ENCODE results near the gene MSRB3. TPM values are rescaled to one million over a fixed set of nuclear protein-coding genes. Genes with fewer than 3 reads are reported as not detected.

Gene MSRB3
- total RNA-seq, 1 experiment from 2014 or later, result 1.8 TPM

GRCh38 chr12:65325183-65325582 is 46.7 kb downstream of the MSRB3 start:
- POLR2A ChIA-PET, result no interaction called here
- Mint-ChIP-seq H3K9me3 (no peaks in the 10 kb centered on the region), H3K27me3 (ENCODE audit: low read depth) (no peaks in the 10 kb centered on the region), H3K4me1 (peaks cover 3% of the 10 kb centered on the region; the same call in 1 of the 2 replicates), H3K36me3 (no peaks in the 10 kb centered on the region), H3K27ac (no peak overlapping the region), H3K4me3 (no peak overlapping the region)
- DNase-seq (ENCODE audit: low spot score) (no peak), ATAC-seq (peak; percentile 50)
- CTCF ChIA-PET, result no interaction called here
- TF ChIP-seq ELF4 (CRISPR knock-in tag; IDR thresholded peaks at IDR 0.05; ENCODE audit: low read depth) (no peak), CTCF (IDR thresholded peaks at IDR 0.05) (no peak), NFE2L1 (CRISPR knock-in tag; IDR thresholded peaks at IDR 0.05) (no peak)

GRCh38 chr12:65326616-65327015 is 48.1 kb downstream of the MSRB3 start:
- H3K36me3 Mint-ChIP-seq, result no peaks in the 10 kb centered on the region
- ChIA-PET POLR2A (no interaction called here), CTCF (no interaction called here)
- no peaks in the 10 kb centered on the region for H3K27me3 Mint-ChIP-seq (ENCODE audit: low read depth)
- no peak overlapping the region for H3K27ac Mint-ChIP-seq
- H3K9me3 Mint-ChIP-seq, result no peaks in the 10 kb centered on the region
- ATAC-seq (no peak), DNase-seq (ENCODE audit: low spot score) (no peak)
- TF ChIP-seq PREB (CRISPR knock-in tag; IDR thresholded peaks at IDR 0.05; ENCODE audit: borderline replicate concordance), result no peak
- no peak for TF ChIP-seq SMAD4 (CRISPR knock-in tag; IDR thresholded peaks at IDR 0.05)
- TF ChIP-seq USF1 (CRISPR knock-in tag; IDR thresholded peaks at IDR 0.05), result no peak
- no peak for TF ChIP-seq ETV6 (CRISPR knock-in tag; IDR thresholded peaks at IDR 0.05)
- H3K4me3 Mint-ChIP-seq, result no peak overlapping the region
- no peaks in the 10 kb centered on the region for H3K4me1 Mint-ChIP-seq

GRCh38 chr12:65327207-65328076 is 49.0 kb downstream of the MSRB3 start:
- H3K9me3 Mint-ChIP-seq, result no peaks in the 10 kb centered on the region
- no peak overlapping the region for H3K4me3 Mint-ChIP-seq
- ATAC-seq (no peak), DNase-seq (ENCODE audit: low spot score) (no peak)
- H3K36me3 Mint-ChIP-seq, result no peaks in the 10 kb centered on the region
- H3K27me3 Mint-ChIP-seq (ENCODE audit: low read depth), result no peaks in the 10 kb centered on the region
- H3K4me1 Mint-ChIP-seq, result no peaks in the 10 kb centered on the region
- TF ChIP-seq TCF7 (CRISPR knock-in tag; IDR thresholded peaks at IDR 0.05; ENCODE audit: low read depth) (no peak), GABPB1 (CRISPR knock-in tag; IDR thresholded peaks at IDR 0.05) (peak; percentile 74)
- no peak overlapping the region for H3K27ac Mint-ChIP-seq
- POLR2A ChIA-PET, result no interaction called here
- CTCF ChIA-PET, result no interaction called here

GRCh38 chr12:65329721-65330120 is 51.2 kb downstream of the MSRB3 start:
- no peak for DNase-seq (ENCODE audit: low spot score)
- no peaks in the 10 kb centered on the region for H3K27me3 Mint-ChIP-seq (ENCODE audit: low read depth)
- no peak overlapping the region for H3K4me3 Mint-ChIP-seq
- no peak overlapping the region for H3K27ac Mint-ChIP-seq
- ChIA-PET CTCF (no interaction called here), POLR2A (no interaction called here)
- no peaks in the 10 kb centered on the region for H3K4me1 Mint-ChIP-seq
- H3K36me3 Mint-ChIP-seq, result no peaks in the 10 kb centered on the region
- ATAC-seq, result no peak
- no peaks in the 10 kb centered on the region for H3K9me3 Mint-ChIP-seq
- TF ChIP-seq MLX (CRISPR knock-in tag; IDR thresholded peaks at IDR 0.05), result no peak
- no peak for TF ChIP-seq ESRRA (CRISPR knock-in tag; IDR thresholded peaks at IDR 0.05; ENCODE audit: borderline replicate concordance)
- TF ChIP-seq ETV6 (CRISPR knock-in tag; IDR thresholded peaks at IDR 0.05), result no peak
- TF ChIP-seq ZBTB43 (CRISPR knock-in tag; IDR thresholded peaks at IDR 0.05), result no peak
- no peak for TF ChIP-seq SMAD3 (CRISPR knock-in tag; IDR thresholded peaks at IDR 0.05; ENCODE audit: borderline replicate concordance)
- no peak for TF ChIP-seq EMX1 (CRISPR knock-in tag; IDR thresholded peaks at IDR 0.05)
- TF ChIP-seq STAT6 (CRISPR knock-in tag; conservative IDR thresholded peaks at IDR 0.05; ENCODE audit: low read depth), result no peak
- TF ChIP-seq KAT7 (CRISPR knock-in tag; IDR thresholded peaks at IDR 0.05; ENCODE audit: borderline replicate concordance), result no peak
